Neuronal stem cell (in vitro differentiated cells): ENCODE measurements around the gene TRAPPC6A.

Experiments used
- DNase-seq: peaks from one replicate; pipeline ENCODE4 v3.0.0-alpha.2; 2013; ENCODE audit warnings: low spot score
- H2AFZ ChIP-seq: one replicate; pipeline ENCODE4 v1.6.1; 2013; ENCODE audit warnings: mild to moderate bottlenecking, low read length, inconsistent platforms
- H2AK5ac ChIP-seq: 2 replicates; pipeline ENCODE4 v1.6.1; 2013; ENCODE audit warnings: low read depth, mild to moderate bottlenecking, inconsistent platforms, low read length, moderate library complexity, mixed read lengths
- H2BK120ac ChIP-seq: 2 replicates; pipeline ENCODE4 v1.6.1; 2013; ENCODE audit warnings: low read depth, mild to moderate bottlenecking, inconsistent platforms, low read length, moderate library complexity, mixed read lengths
- H2BK12ac ChIP-seq: one replicate; pipeline ENCODE4 v1.6.1; 2013; ENCODE audit warnings: low read length, inconsistent platforms
- H2BK15ac ChIP-seq: 2 replicates; pipeline ENCODE4 v1.6.1; 2013; ENCODE audit warnings: mild to moderate bottlenecking, low read length, inconsistent platforms, mixed read lengths
- H2BK5ac ChIP-seq: one replicate; pipeline ENCODE4 v1.6.1; 2013; ENCODE audit warnings: inconsistent platforms, mild to moderate bottlenecking, low read length, moderate library complexity
- H3K14ac ChIP-seq: one replicate; pipeline ENCODE4 v1.6.1; 2013; ENCODE audit warnings: low read length, inconsistent platforms
- H3K18ac ChIP-seq: 2 replicates; pipeline ENCODE4 v1.6.1; 2013; ENCODE audit warnings: low read length, inconsistent platforms
- H3K23ac ChIP-seq: 2 replicates; pipeline ENCODE4 v1.6.1; 2013; ENCODE audit warnings: low read depth, mild to moderate bottlenecking, mixed read lengths, low read length, inconsistent platforms; ENCODE audit not compliant: poor library complexity
- H3K27ac ChIP-seq: replicated peaks from 3 replicates; pipeline ENCODE4 v1.5.1; 2013; ENCODE audit warnings: low read length, inconsistent platforms
- H3K27me3 ChIP-seq, 3 experiments: 2 replicates each; pipeline ENCODE4 v1.6.1; 2013; ENCODE audit warnings: low read length in 3 of 3, mild to moderate bottlenecking in 2 of 3, inconsistent platforms in 1 of 3, low read depth in 1 of 3, mixed read lengths in 1 of 3, moderate library complexity in 1 of 3; ENCODE audit not compliant: control insufficient read depth in 3 of 3, insufficient read depth in 3 of 3
- H3K36me3 ChIP-seq, 2 donors: replicated peaks in 1 of 2; 2 replicates each; pipeline ENCODE4 v1.6.1; 2013; ENCODE audit warnings: low read length in 2 of 2; ENCODE audit not compliant: control insufficient read depth in 2 of 2, insufficient read depth in 2 of 2
- H3K4ac ChIP-seq: 2 replicates; pipeline ENCODE4 v1.6.1; 2013; ENCODE audit warnings: inconsistent platforms, mild to moderate bottlenecking, low read length, moderate library complexity
- H3K4me1 ChIP-seq, 2 donors: 1 replicate in 1 of 2; 2 replicates in 1 of 2; pipeline ENCODE4 v1.6.1; 2013; ENCODE audit warnings: low read length in 2 of 2, low read depth in 1 of 2; ENCODE audit not compliant: control insufficient read depth in 2 of 2, insufficient read depth in 1 of 2
- H3K4me2 ChIP-seq: one replicate; pipeline ENCODE4 v1.6.1; 2013; ENCODE audit warnings: mild to moderate bottlenecking, low read length, inconsistent platforms; ENCODE audit not compliant: insufficient read depth, poor library complexity, severe bottlenecking
- H3K4me3 ChIP-seq, 2 donors: 2 replicates each; pipeline ENCODE4 v1.5.1; 2013; ENCODE audit warnings: low read length in 2 of 2, mild to moderate bottlenecking in 2 of 2, inconsistent platforms in 1 of 2, moderate library complexity in 1 of 2
- H3K79me1 ChIP-seq: one replicate; pipeline ENCODE4 v1.6.1; 2013; ENCODE audit warnings: low read depth, mild to moderate bottlenecking, inconsistent platforms, low read length, moderate library complexity
- H3K9ac ChIP-seq: one replicate; pipeline ENCODE4 v1.6.1; 2013; ENCODE audit warnings: mild to moderate bottlenecking, low read depth, low read length, inconsistent platforms; ENCODE audit not compliant: poor library complexity
- H3K9me3 ChIP-seq, 2 donors: replicated peaks in 1 of 2; 2 replicates each; pipeline versions ENCODE3 to v1.6.1; 2013; ENCODE audit warnings: low read length in 2 of 2, mild to moderate bottlenecking in 2 of 2, inconsistent platforms in 1 of 2, low read depth in 1 of 2, mixed read lengths in 1 of 2, moderate library complexity in 1 of 2; ENCODE audit not compliant: control insufficient read depth in 2 of 2, insufficient read depth in 1 of 2
- H4K8ac ChIP-seq: one replicate; pipeline ENCODE4 v1.6.1; 2013; ENCODE audit warnings: low read depth, mild to moderate bottlenecking, inconsistent platforms, low read length, moderate library complexity
- H4K91ac ChIP-seq: one replicate; pipeline ENCODE4 v1.6.1; 2013; ENCODE audit warnings: low read length, low read depth, mild to moderate bottlenecking, inconsistent platforms; ENCODE audit not compliant: poor library complexity
- WGBS, 2 donors: extraction: QIAGEN DNeasy Blood & Tissue Kit; methylation state at CpG; one replicate each; pipeline ENCODE4 v1.1.7; 2013; ENCODE audit warnings: missing lambda C conversion rate in 2 of 2, mixed read lengths in 1 of 2; ENCODE audit not compliant: insufficient read length in 2 of 2, insufficient replicate concordance in 1 of 2; ENCODE audit errors: extremely low coverage in 2 of 2; 5-methylcytosine and 5-hydroxymethylcytosine counted together

Gene TRAPPC6A

GRCh38 chr19:45128146-45128545 lies 49.9 kb downstream of the TRAPPC6A start:
- H3K27me3 ChIP-seq, result no peaks in the 10 kb centered on the region
- no peak overlapping the region for H3K4me2 ChIP-seq
- H3K14ac ChIP-seq, result no peak overlapping the region
- peaks cover 0 to 2% of the 10 kb centered on the region in 2 donors for H3K36me3 ChIP-seq
- H3K23ac ChIP-seq, result no peak overlapping the region
- no peak overlapping the region for H2AK5ac ChIP-seq
- H3K9me3 ChIP-seq, result no peaks in the 10 kb centered on the region
- H3K27ac ChIP-seq, result no peak overlapping the region
- no peak overlapping the region for H2BK15ac ChIP-seq
- no peak overlapping the region for H3K4me3 ChIP-seq
- no peak overlapping the region for H3K18ac ChIP-seq
- H4K91ac ChIP-seq, result no peak overlapping the region
- no peak overlapping the region for H4K8ac ChIP-seq
- peaks cover 18% of the 10 kb centered on the region for H3K79me1 ChIP-seq
- H3K4ac ChIP-seq, result no peak overlapping the region
- H2BK12ac ChIP-seq, result no peak overlapping the region
- H2BK120ac ChIP-seq, result no peak overlapping the region
- no peak for DNase-seq
- H2AFZ ChIP-seq, result no peak overlapping the region
- no peak overlapping the region for H2BK5ac ChIP-seq
- H3K4me1 ChIP-seq, result peaks cover 4 to 10% of the 10 kb centered on the region in 2 donors
- no peak overlapping the region for H3K9ac ChIP-seq
- no CpG with 5 or more reads among the region's 5 CpGs for WGBS, 2 donors

GRCh38 chr19:45126654-45127053 lies 51.4 kb downstream of the TRAPPC6A start:
- Histone ChIP-seq H3K18ac (no peak overlapping the region), H2BK5ac (no peak overlapping the region)

DNA sequence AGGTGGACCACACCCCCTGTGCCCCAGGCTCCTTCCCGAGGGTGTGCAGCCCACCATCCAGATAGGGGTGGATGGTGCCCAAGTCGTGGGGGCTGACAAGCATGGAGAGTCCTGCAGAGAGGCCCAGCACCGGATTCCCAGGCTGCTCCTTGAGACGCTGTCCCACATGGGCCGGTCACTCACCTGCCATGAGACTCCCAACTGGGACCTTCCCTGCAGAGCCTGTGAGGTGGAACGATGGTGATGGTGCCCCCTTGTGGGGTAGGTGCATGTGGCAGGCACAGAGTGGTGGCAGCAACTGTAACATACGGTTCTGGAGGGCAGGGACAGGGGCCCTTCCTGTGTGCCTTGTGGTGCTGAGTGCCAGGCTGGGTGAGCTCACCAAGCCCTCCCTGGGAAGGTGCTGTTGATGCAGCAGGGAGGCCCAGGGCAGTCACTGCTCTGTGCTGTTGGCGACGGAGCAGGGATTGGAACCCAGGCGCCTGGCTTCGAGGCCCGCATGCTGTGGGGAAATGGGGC lies 52.0 kb downstream of the TRAPPC6A start:
- DNase-seq, result peak; percentile 41
- no CpG with 5 or more reads among the region's 12 CpGs for WGBS, 2 donors

More at GRCh38 chr19:45126654-45127053, 51.4 kb downstream of the TRAPPC6A start:
- H2BK15ac ChIP-seq, result no peak overlapping the region
- no peak overlapping the region for H3K27ac ChIP-seq
- H3K4ac ChIP-seq, result no peak overlapping the region
- peak overlapping the region; percentile 10 for H3K23ac ChIP-seq
- no peak overlapping the region for H3K4me2 ChIP-seq
- H4K91ac ChIP-seq, result no peak overlapping the region
- no peaks in the 10 kb centered on the region for H3K36me3 ChIP-seq
- peaks cover 4 to 10% of the 10 kb centered on the region in 2 donors for H3K4me1 ChIP-seq
- H3K14ac ChIP-seq, result no peak overlapping the region
- no peak for DNase-seq
- H2BK12ac ChIP-seq, result no peak overlapping the region
- no peak overlapping the region for H4K8ac ChIP-seq
- H3K27me3 ChIP-seq, result no peaks in the 10 kb centered on the region
- WGBS, 2 donors, result no CpG with 5 or more reads among the region's 7 CpGs
- H3K9me3 ChIP-seq, result no peaks in the 10 kb centered on the region
- no peak overlapping the region for H2AFZ ChIP-seq
- peaks cover 23% of the 10 kb centered on the region for H3K79me1 ChIP-seq
- no peak overlapping the region for H3K9ac ChIP-seq
- H2AK5ac ChIP-seq, result no peak overlapping the region
- H3K4me3 ChIP-seq, result no peak overlapping the region
- H2BK120ac ChIP-seq, result no peak overlapping the region

GRCh38 chr19:45125360-45125759 lies 52.7 kb downstream of the TRAPPC6A start:
- Histone ChIP-seq H4K91ac (no peak overlapping the region), H3K9me3 (no peaks in the 10 kb centered on the region), H3K4me2 (no peak overlapping the region), H3K18ac (no peak overlapping the region), H2BK12ac (no peak overlapping the region), H2AK5ac (no peak overlapping the region), H3K9ac (no peak overlapping the region), H3K23ac (no peak overlapping the region), H3K36me3 (no peaks in the 10 kb centered on the region), H3K14ac (no peak overlapping the region), H3K79me1 (peaks cover 23% of the 10 kb centered on the region), H3K4me3 (no peak overlapping the region), H3K27me3 (no peaks in the 10 kb centered on the region), H3K4me1 (peaks cover 0 to 4% of the 10 kb centered on the region in 2 donors), H2BK120ac (no peak overlapping the region), H2BK5ac (no peak overlapping the region), H4K8ac (no peak overlapping the region), H2AFZ (no peak overlapping the region), H3K4ac (no peak overlapping the region), H3K27ac (no peak overlapping the region), H2BK15ac (no peak overlapping the region)
- no peak for DNase-seq
- WGBS, 2 donors, result no CpG with 5 or more reads among the region's 9 CpGs

More for the DNA sequence above, 52.0 kb downstream of the TRAPPC6A start:
- no peak overlapping the region for H2AFZ ChIP-seq
- H2AK5ac ChIP-seq, result no peak overlapping the region
- no peak overlapping the region for H3K9ac ChIP-seq
- no peak overlapping the region for H3K4me3 ChIP-seq
- no peaks in the 10 kb centered on the region for H3K9me3 ChIP-seq
- no peak overlapping the region for H3K4me2 ChIP-seq
- H3K14ac ChIP-seq, result no peak overlapping the region
- peak overlapping the region; percentile 73 for H2BK12ac ChIP-seq
- no peak overlapping the region for H3K27ac ChIP-seq
- peak overlapping the region; percentile 44 for H3K18ac ChIP-seq
- H4K91ac ChIP-seq, result no peak overlapping the region
- peak overlapping the region; percentile 87 for H3K23ac ChIP-seq
- no peak overlapping the region for H3K4ac ChIP-seq
- no peak overlapping the region for H2BK120ac ChIP-seq
- no peak overlapping the region for H4K8ac ChIP-seq
- no peaks in the 10 kb centered on the region for H3K36me3 ChIP-seq
- H3K4me1 ChIP-seq, result peaks cover 4 to 9% of the 10 kb centered on the region in 2 donors
- H2BK5ac ChIP-seq, result no peak overlapping the region
- peaks cover 22% of the 10 kb centered on the region for H3K79me1 ChIP-seq
- no peak overlapping the region for H2BK15ac ChIP-seq
- H3K27me3 ChIP-seq, result no peaks in the 10 kb centered on the region
